ENCODE results near the gene ALKBH6. TPM values are rescaled to one million over a fixed set of nuclear protein-coding genes. Genes with fewer than 3 reads are reported as not detected.
A peak's percentile ranks its signal among the peaks of the same experiment; 100 is the strongest.
"Not testable (repeated sequence)": the region's sequence is repeated elsewhere in the genome, so short reads cannot be mapped to it uniquely, and the experiment has no call there.

Gene ALKBH6
- total RNA-seq, 3 donors from 2014 or later, result 33.1 to 38.2 (median 36.1) TPM

- Mint-ChIP-seq H3K9me3 (no peaks in the 10 kb centered on the region), H3K36me3 (ENCODE audit: insufficient read depth) (peaks cover 9% of the 10 kb centered on the region), H3K27me3 (ENCODE audit: low read depth) (no peaks in the 10 kb centered on the region), H3K4me1 (ENCODE audit: low read depth) (no peaks in the 10 kb centered on the region), H3K4me3 (no peak overlapping the region)
- ATAC-seq (no peak), DNase-seq (no peak)
Measured at GRCh38 chr19:36043952-36044351, 29.9 kb upstream of the ALKBH6 start.

GRCh38 chr19:36041831-36042230, 27.8 kb upstream of the ALKBH6 start:
- DNase-seq, result no peak
- H3K4me1 Mint-ChIP-seq (ENCODE audit: low read depth), result peaks cover 6% of the 10 kb centered on the region
- no peaks in the 10 kb centered on the region for H3K9me3 Mint-ChIP-seq
- H3K27me3 Mint-ChIP-seq (ENCODE audit: low read depth), result no peaks in the 10 kb centered on the region
- ATAC-seq, result no peak
- peaks cover 9% of the 10 kb centered on the region for H3K36me3 Mint-ChIP-seq (ENCODE audit: insufficient read depth)
- H3K4me3 Mint-ChIP-seq, result no peak overlapping the region

- ATAC-seq; H3K4me1 Mint-ChIP-seq (ENCODE audit: low read depth); H3K9me3 Mint-ChIP-seq: not testable (repeated sequence)
Measured at GRCh38 chr19:36041092-36041491, 27.1 kb upstream of the ALKBH6 start.

GRCh38 chr19:36040495-36040894, 26.5 kb upstream of the ALKBH6 start:
- peaks cover 15% of the 10 kb centered on the region for H3K4me1 Mint-ChIP-seq (ENCODE audit: low read depth)
- H3K4me3 Mint-ChIP-seq, result no peak overlapping the region
- peaks cover 3% of the 10 kb centered on the region for H3K36me3 Mint-ChIP-seq (ENCODE audit: insufficient read depth)
- no peak for DNase-seq
- ATAC-seq, result no peak
- no peaks in the 10 kb centered on the region for H3K9me3 Mint-ChIP-seq
- H3K27me3 Mint-ChIP-seq (ENCODE audit: low read depth), result no peaks in the 10 kb centered on the region

More at GRCh38 chr19:36041092-36041491, 27.1 kb upstream of the ALKBH6 start:
- not testable (repeated sequence) for DNase-seq; H3K4me3 Mint-ChIP-seq; H3K27me3 Mint-ChIP-seq (ENCODE audit: low read depth); H3K36me3 Mint-ChIP-seq (ENCODE audit: insufficient read depth)

GRCh38 chr19:36032251-36033104, 18.5 kb upstream of the ALKBH6 start, which contains the start of gene CLIP3:
Gene CLIP3 (minus strand): TSS chr19:36032873. CDS start chr19:36032357, 516 bp downstream.
- Mint-ChIP-seq H3K4me3 (peak within 1 kb of the TSS; percentile 31), H3K4me1 (ENCODE audit: low read depth) (peaks cover 25% of the 10 kb centered on the region), H3K36me3 (ENCODE audit: insufficient read depth) (peaks cover 14% of the 10 kb centered on the region), H3K27me3 (ENCODE audit: low read depth) (peaks cover 2% of the 10 kb centered on the region), H3K9me3 (no peaks in the 10 kb centered on the region)
- ATAC-seq (peak; percentile 73 to 78), DNase-seq (peak; percentile 53)

GRCh38 chr19:36031308-36031707, 17.3 kb upstream of the ALKBH6 start:
- Mint-ChIP-seq H3K4me3 (no peak overlapping the region), H3K27me3 (ENCODE audit: low read depth) (peaks cover 2% of the 10 kb centered on the region), H3K36me3 (ENCODE audit: insufficient read depth) (peaks cover 14% of the 10 kb centered on the region), H3K4me1 (ENCODE audit: low read depth) (peaks cover 16% of the 10 kb centered on the region), H3K9me3 (no peaks in the 10 kb centered on the region)
- ATAC-seq (no peak), DNase-seq (no peak)

GRCh38 chr19:36030264-36031148, 16.5 kb upstream of the ALKBH6 start:
- Mint-ChIP-seq H3K27me3 (ENCODE audit: low read depth) (peaks cover 2% of the 10 kb centered on the region), H3K4me3 (no peak overlapping the region), H3K4me1 (ENCODE audit: low read depth) (peaks cover 10% of the 10 kb centered on the region), H3K36me3 (ENCODE audit: insufficient read depth) (peaks cover 13% of the 10 kb centered on the region), H3K9me3 (no peaks in the 10 kb centered on the region)
- DNase-seq, result no peak
- ATAC-seq, result no peak

- H3K9me3 Mint-ChIP-seq, result no peaks in the 10 kb centered on the region
- peaks cover 14% of the 10 kb centered on the region for H3K36me3 Mint-ChIP-seq (ENCODE audit: insufficient read depth)
- DNase-seq (no peak), ATAC-seq (no peak)
- H3K4me3 Mint-ChIP-seq, result no peak overlapping the region
- H3K27me3 Mint-ChIP-seq (ENCODE audit: low read depth), result peaks cover 2% of the 10 kb centered on the region
- H3K4me1 Mint-ChIP-seq (ENCODE audit: low read depth), result peaks cover 2% of the 10 kb centered on the region
Measured at GRCh38 chr19:36028313-36029041, 14.5 kb upstream of the ALKBH6 start.

- Mint-ChIP-seq H3K27me3 (ENCODE audit: low read depth) (peaks cover 2% of the 10 kb centered on the region), H3K4me3 (no peak overlapping the region), H3K36me3 (ENCODE audit: insufficient read depth) (peaks cover 19% of the 10 kb centered on the region), H3K4me1 (ENCODE audit: low read depth) (peaks cover 2% of the 10 kb centered on the region), H3K9me3 (no peaks in the 10 kb centered on the region)
- DNase-seq (no peak), ATAC-seq (no peak)
Measured at GRCh38 chr19:36027696-36028095, 13.7 kb upstream of the ALKBH6 start.

- H3K4me1 Mint-ChIP-seq (ENCODE audit: low read depth), result no peaks in the 10 kb centered on the region
- peaks cover 19% of the 10 kb centered on the region for H3K36me3 Mint-ChIP-seq (ENCODE audit: insufficient read depth)
- H3K27me3 Mint-ChIP-seq (ENCODE audit: low read depth), result no peaks in the 10 kb centered on the region
- H3K4me3 Mint-ChIP-seq, result no peak overlapping the region
- DNase-seq, result no peak
- ATAC-seq, result no peak
- no peaks in the 10 kb centered on the region for H3K9me3 Mint-ChIP-seq
Measured at GRCh38 chr19:36026091-36026876, 12.3 kb upstream of the ALKBH6 start.

GRCh38 chr19:36025541-36025940, 11.5 kb upstream of the ALKBH6 start:
- ATAC-seq (no peak), DNase-seq (no peak)
- H3K27me3 Mint-ChIP-seq (ENCODE audit: low read depth), result no peaks in the 10 kb centered on the region
- no peak overlapping the region for H3K4me3 Mint-ChIP-seq
- no peaks in the 10 kb centered on the region for H3K4me1 Mint-ChIP-seq (ENCODE audit: low read depth)
- no peaks in the 10 kb centered on the region for H3K9me3 Mint-ChIP-seq
- peaks cover 16% of the 10 kb centered on the region for H3K36me3 Mint-ChIP-seq (ENCODE audit: insufficient read depth)

GRCh38 chr19:36023432-36023831, 9.4 kb upstream of the ALKBH6 start:
- Mint-ChIP-seq H3K27me3 (ENCODE audit: low read depth) (no peaks in the 10 kb centered on the region), H3K36me3 (ENCODE audit: insufficient read depth) (peaks cover 12% of the 10 kb centered on the region), H3K9me3 (no peaks in the 10 kb centered on the region), H3K4me3 (no peak overlapping the region), H3K4me1 (ENCODE audit: low read depth) (no peaks in the 10 kb centered on the region)
- no peak for ATAC-seq
- DNase-seq, result no peak

- no peaks in the 10 kb centered on the region for H3K9me3 Mint-ChIP-seq
- DNase-seq (no peak), ATAC-seq (no peak)
- H3K36me3 Mint-ChIP-seq (ENCODE audit: insufficient read depth), result peaks cover 12% of the 10 kb centered on the region
- peaks cover 13% of the 10 kb centered on the region for H3K4me1 Mint-ChIP-seq (ENCODE audit: low read depth)
- no peak overlapping the region for H3K4me3 Mint-ChIP-seq
- H3K27me3 Mint-ChIP-seq (ENCODE audit: low read depth), result no peaks in the 10 kb centered on the region
Measured at GRCh38 chr19:36019061-36019670, 5.2 kb upstream of the ALKBH6 start.

All from activated T-cell treated with anti-CD3 and anti-CD28 coated beads, Interleukin-2, amount 50 U/mL, for 4 hours (primary cell).